SK-N-MC (cell line): ENCODE measurements around the gene NOP10.

ENCODE experiments used
- EZH2 ChIP-seq: fragments of 200-600 bp; sonication (generic); IDR thresholded peaks from one replicate; pipeline ENCODE4 v1.6.1; 2017; ENCODE audit warnings: antibody characterized with exemption
- FOXP2 ChIP-seq: optimal IDR thresholded peaks from 2 replicates; pipeline ENCODE3; 2011; ENCODE audit warnings: mild to moderate bottlenecking, moderate library complexity; ENCODE audit not compliant: insufficient read depth; ENCODE audit errors: extremely low read length, control extremely low read depth
- POLR2AphosphoS5 ChIP-seq: IDR thresholded peaks from 2 replicates; pipeline ENCODE4 v1.6.1; 2012; ENCODE audit warnings: mild to moderate bottlenecking, low read depth, low read length, borderline replicate concordance

- TF ChIP-seq EZH2 = no peak
- no peak for TF ChIP-seq POLR2AphosphoS5
- no peak for TF ChIP-seq FOXP2
These were observed 12.7 kb downstream of the NOP10 start for GRCh38 chr15:34330279-34330678.
